Ascending aorta (tissue), 2 donors: ENCODE data around the gene PCDHGB2. TPM values are rescaled to one million over a fixed set of nuclear protein-coding genes. Genes with fewer than 3 reads are reported as not detected.
"Not testable (repeated sequence)": the region's sequence is repeated elsewhere in the genome, so short reads cannot be mapped to it uniquely, and the experiment has no call there.

Experiments used
- DNase-seq, 2 donors: peaks; one replicate each; pipeline ENCODE4 v3.0.0-alpha.2; 2019; ENCODE audit warnings: low spot score in 2 of 2
- H3K27ac ChIP-seq, 2 donors: fragments of 200-600 bp; sonication (generic); one replicate each; pipeline ENCODE4 v1.5.1; 2016 to 2017; ENCODE audit warnings: mild to moderate bottlenecking in 1 of 2
- H3K27me3 ChIP-seq: fragments of 200-600 bp; sonication (generic); one replicate; pipeline ENCODE4 v1.5.1; 2017
- H3K36me3 ChIP-seq, 2 donors: fragments of 200-600 bp; sonication (generic); one replicate each; pipeline ENCODE4 v1.5.1; 2016
- H3K4me1 ChIP-seq, 2 donors: fragments of 200-600 bp; sonication (generic); one replicate each; pipeline ENCODE4 v1.5.1; 2016 to 2017; ENCODE audit warnings: mild to moderate bottlenecking in 1 of 2
- H3K4me3 ChIP-seq, 2 donors: fragments of 200-600 bp; sonication (generic); one replicate each; pipeline ENCODE4 v1.5.1; 2016 to 2017; ENCODE audit warnings: mild to moderate bottlenecking in 1 of 2
- H3K9me3 ChIP-seq, 2 donors: fragments of 200-600 bp; sonication (generic); one replicate each; pipeline ENCODE4 v1.5.1; 2016
- intact Hi-C: fragments of 100-400 bp; cut with DNase I; formaldehyde crosslinking; loops from one replicate; pipeline ENCODE4 v1.15.1; 2023
- total RNA-seq: library from RNA; depleted of rRNA; stranded (reverse); fragments of >200 nt; gene quantifications from one replicate; pipeline ENCODE4 v1.1.0, GENCODE V29; 2016
- TF ChIP-seq, protein P1 (sequence below), 3 experiments: fragments of 200-600 bp in 2 of 3; fragments of 450-650 bp in 1 of 3; sonication (generic) in 2 of 3; IDR thresholded peaks; one replicate each; pipeline ENCODE4 v1.5.1; 2016 to 2019; ENCODE audit warnings: antibody characterized with exemption in 3 of 3, mild to moderate bottlenecking in 1 of 3, moderate library complexity in 1 of 3

PCDHGB2 gene
- total RNA-seq, result 12.2 TPM

DNA sequence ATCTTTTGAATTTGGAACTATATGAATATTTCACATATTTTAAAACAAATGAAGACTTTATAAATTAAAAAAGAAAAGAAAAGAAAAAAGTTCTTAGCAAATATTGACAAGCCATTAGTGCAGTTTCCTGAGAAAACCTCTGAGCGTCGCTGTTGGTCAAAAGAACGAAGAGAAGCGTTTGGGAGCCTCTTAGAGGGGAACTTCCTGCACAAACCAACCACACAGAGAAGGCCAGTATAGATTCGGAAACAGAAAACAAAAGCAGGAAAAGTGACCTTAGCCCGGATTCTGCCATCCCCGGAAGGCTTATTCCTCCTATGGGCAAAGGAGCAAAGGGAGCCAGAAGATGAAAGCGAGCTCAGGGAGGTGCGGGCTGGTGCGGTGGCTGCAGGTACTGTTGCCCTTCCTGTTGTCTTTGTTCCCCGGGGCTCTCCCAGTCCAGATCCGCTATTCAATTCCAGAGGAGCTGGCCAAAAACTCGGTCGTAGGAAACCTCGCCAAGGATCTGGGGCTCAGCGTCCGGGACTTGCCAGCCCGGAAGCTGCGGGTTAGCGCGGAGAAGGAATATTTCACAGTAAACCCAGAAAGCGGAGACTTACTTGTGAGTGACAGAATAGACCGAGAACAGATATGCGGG lies at the start of gene PCDHGB2:
PCDHGB2 (plus strand) TSS at position 205 of the 637 bp plus-strand sequence; CDS start at position 347, 142 bp downstream.
- Histone ChIP-seq H3K9me3 (peaks cover 96 to 97% of the 10 kb centered on the region in 2 donors), H3K27me3 (no peaks in the 10 kb centered on the region), H3K4me3 (peak within 1 kb of the TSS; percentile 18 to 25), H3K4me1 (no peaks in the 10 kb centered on the region), H3K27ac (no peak within 1 kb of the TSS), H3K36me3 (peaks cover 0 to 3% of the 10 kb centered on the region in 2 donors)
- no peak for DNase-seq
- TF ChIP-seq, protein P1, sequence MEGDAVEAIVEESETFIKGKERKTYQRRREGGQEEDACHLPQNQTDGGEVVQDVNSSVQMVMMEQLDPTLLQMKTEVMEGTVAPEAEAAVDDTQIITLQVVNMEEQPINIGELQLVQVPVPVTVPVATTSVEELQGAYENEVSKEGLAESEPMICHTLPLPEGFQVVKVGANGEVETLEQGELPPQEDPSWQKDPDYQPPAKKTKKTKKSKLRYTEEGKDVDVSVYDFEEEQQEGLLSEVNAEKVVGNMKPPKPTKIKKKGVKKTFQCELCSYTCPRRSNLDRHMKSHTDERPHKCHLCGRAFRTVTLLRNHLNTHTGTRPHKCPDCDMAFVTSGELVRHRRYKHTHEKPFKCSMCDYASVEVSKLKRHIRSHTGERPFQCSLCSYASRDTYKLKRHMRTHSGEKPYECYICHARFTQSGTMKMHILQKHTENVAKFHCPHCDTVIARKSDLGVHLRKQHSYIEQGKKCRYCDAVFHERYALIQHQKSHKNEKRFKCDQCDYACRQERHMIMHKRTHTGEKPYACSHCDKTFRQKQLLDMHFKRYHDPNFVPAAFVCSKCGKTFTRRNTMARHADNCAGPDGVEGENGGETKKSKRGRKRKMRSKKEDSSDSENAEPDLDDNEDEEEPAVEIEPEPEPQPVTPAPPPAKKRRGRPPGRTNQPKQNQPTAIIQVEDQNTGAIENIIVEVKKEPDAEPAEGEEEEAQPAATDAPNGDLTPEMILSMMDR (IDR thresholded peaks at IDR 0.05), result peak in 1 of 3 experiments; percentile 22
- intact Hi-C loops, result no loop called here

DNA sequence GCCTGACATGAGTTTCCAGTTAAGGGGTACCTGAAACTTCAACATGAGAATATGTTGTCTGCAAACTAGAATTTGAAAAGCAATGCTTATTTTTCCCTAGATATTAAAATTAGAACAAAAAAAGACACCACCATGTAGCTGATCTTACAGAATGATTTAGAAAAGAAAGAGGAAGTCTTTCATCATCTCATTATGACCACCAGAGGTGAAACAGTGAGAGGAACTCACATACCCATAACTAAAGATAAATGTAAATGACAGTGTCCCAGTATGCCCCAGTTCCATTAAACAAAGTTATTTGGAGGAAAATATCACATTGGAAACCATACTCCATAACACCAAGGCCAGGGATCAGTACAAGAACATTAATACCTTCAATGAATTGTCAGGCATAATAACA lies 46.1 kb upstream of the PCDHGB2 start:
- Histone ChIP-seq H3K4me3 (no peak overlapping the region), H3K27ac (no peak overlapping the region), H3K9me3 (peaks cover 79 to 100% of the 10 kb centered on the region in 2 donors), H3K27me3 (no peaks in the 10 kb centered on the region), H3K4me1 (no peaks in the 10 kb centered on the region), H3K36me3 (peaks cover 4 to 45% of the 10 kb centered on the region in 2 donors)
- TF ChIP-seq, protein P1 (IDR thresholded peaks at IDR 0.05), result no peak
- intact Hi-C loops, result no loop called here
- DNase-seq, result no peak

DNA sequence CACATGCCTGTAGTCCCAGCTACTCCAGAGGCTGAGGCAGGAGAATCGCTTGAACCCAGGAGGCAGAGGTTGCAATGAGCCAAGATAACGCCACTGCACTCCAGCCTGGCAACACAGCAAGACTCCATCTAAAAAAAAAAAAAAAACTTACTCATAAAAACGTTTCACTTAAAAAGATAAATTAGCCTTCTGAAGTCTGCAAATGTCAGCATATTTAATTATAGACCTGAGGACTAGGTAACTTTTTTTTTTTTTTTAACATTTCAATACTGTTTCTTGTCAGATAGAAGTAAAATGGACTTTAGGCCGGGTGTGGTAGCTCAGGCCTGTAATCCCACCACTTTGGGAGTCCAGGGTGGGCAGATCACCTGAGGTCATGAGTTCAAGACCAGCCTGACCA lies 42.8 kb upstream of the PCDHGB2 start:
- intact Hi-C loops, DNase-seq, H3K4me3 ChIP-seq, H3K27ac ChIP-seq, H3K4me1 ChIP-seq, H3K27me3 ChIP-seq: not testable (repeated sequence)
- Histone ChIP-seq H3K9me3 (peaks cover 77 to 91% of the 10 kb centered on the region in 2 donors), H3K36me3 (peaks cover 12 to 50% of the 10 kb centered on the region in 2 donors)

DNA sequence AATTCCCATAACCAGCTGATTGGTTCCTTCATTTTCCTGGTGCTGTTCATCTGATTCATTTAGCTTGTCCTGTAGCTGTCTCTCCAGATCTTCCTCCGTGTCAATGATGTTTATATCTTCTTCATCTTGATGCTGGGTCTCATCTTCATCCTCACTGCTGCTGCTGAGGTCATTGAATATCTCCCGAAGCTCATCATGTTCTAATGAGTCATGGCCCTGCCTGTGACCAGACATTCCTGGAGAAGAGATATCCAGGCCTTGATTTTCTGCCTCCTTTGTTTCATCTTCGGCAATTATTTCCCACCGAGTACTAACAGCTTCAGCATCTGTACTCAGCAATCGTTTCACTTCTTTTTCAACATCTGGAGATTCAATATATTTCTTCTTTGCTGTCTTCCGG lies 40.6 kb upstream of the PCDHGB2 start:
- no peak for DNase-seq
- no peak overlapping the region for H3K27ac ChIP-seq
- TF ChIP-seq, protein P1 (IDR thresholded peaks at IDR 0.05), result no peak
- H3K27me3 ChIP-seq, result no peaks in the 10 kb centered on the region
- H3K4me1 ChIP-seq, result peaks cover 0 to 4% of the 10 kb centered on the region in 2 donors
- intact Hi-C loops, result no loop called here
- peaks cover 55 to 85% of the 10 kb centered on the region in 2 donors for H3K9me3 ChIP-seq
- H3K36me3 ChIP-seq, result peaks cover 12 to 47% of the 10 kb centered on the region in 2 donors
- peak overlapping the region; percentile 76 to 92 for H3K4me3 ChIP-seq

DNA sequence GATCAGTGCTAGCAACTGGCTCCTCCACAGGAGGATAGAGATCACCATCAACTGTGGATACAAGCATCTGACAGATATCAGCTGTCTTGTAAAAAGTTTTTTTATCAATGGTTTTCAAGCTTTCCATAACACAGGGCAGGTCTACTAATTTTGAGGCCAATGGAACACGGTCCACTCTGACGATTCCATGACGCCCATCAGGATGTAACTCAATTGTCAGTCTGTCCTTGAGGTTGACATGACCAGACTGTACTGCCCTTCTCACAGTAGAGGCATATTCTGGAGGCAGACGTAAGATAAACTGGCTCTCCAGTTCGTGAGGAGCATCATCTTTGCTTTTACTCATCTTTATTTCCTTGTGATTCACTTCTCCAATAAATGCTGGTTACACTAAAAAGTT lies 40.1 kb upstream of the PCDHGB2 start:
- intact Hi-C loops, result loop anchor here (1.0 to 10.0 kb wide), 4 partner anchors 203 to 605 kb away; no protein-coding TSS in a partner anchor
- Histone ChIP-seq H3K4me3 (peak overlapping the region; percentile 76 to 92), H3K36me3 (peaks cover 12 to 45% of the 10 kb centered on the region in 2 donors), H3K27me3 (no peaks in the 10 kb centered on the region), H3K9me3 (peaks cover 53 to 85% of the 10 kb centered on the region in 2 donors), H3K27ac (peak overlapping the region; percentile 93 to 99), H3K4me1 (peaks cover 0 to 4% of the 10 kb centered on the region in 2 donors)
- no peak for DNase-seq
- TF ChIP-seq, protein P1 (IDR thresholded peaks at IDR 0.05), result no peak
